Measurements from ENCODE around the gene PTPRT.

GRCh38 chr20:42530191-42530590, 659.5 kb downstream of the PTPRT start:
- TF ChIP-seq TCF7L2 (IDR thresholded peaks at IDR 0.05; ENCODE audit: low read depth, low read length) (no peak), POLR2AphosphoS5 (IDR thresholded peaks at IDR 0.05; ENCODE audit: low read depth, low read length) (no peak), REST (IDR thresholded peaks at IDR 0.05; ENCODE audit: insufficient read depth in 1 of 2, low read depth in 2 of 2, low read length in 1 of 2) (no peak), CTCF (IDR thresholded peaks at IDR 0.05) (no peak), SIN3A (IDR thresholded peaks at IDR 0.05; ENCODE audit: borderline replicate concordance, insufficient read depth, low read depth, low read length) (no peak)

Data from Panc1 (cell line).